ENCODE data around the gene TNKS2. TPM values are rescaled to one million over a fixed set of nuclear protein-coding genes. Genes with fewer than 3 reads are reported as not detected.

Gene TNKS2
- total and polyA plus RNA-seq, 2 of the 13 experiments (the other 11 are each of a cell fraction or from before 2014, with no cell fraction given): 15.2 to 19.4 TPM

- TF ChIP-seq ELK4 (CRISPR knock-in tag; IDR thresholded peaks at IDR 0.05; ENCODE audit: borderline replicate concordance) (no peak), SNAPC4 (CRISPR knock-in tag; IDR thresholded peaks at IDR 0.05) (peak; percentile 73; the same call in 1 of the 2 replicates), BCL3 (CRISPR knock-in tag; IDR thresholded peaks at IDR 0.05) (peak; percentile 70; the same call in 1 of the 2 replicates), SALL1 (CRISPR knock-in tag; IDR thresholded peaks at IDR 0.05) (peak; percentile 85), ZBTB10 (CRISPR knock-in tag; IDR thresholded peaks at IDR 0.05; ENCODE audit: borderline replicate concordance) (peak; percentile 21; the same call in 1 of the 2 replicates), ZMAT5 (CRISPR knock-in tag; IDR thresholded peaks at IDR 0.05; ENCODE audit: borderline replicate concordance, low read depth) (no peak), ZNF614 (CRISPR knock-in tag; IDR thresholded peaks at IDR 0.05; ENCODE audit: borderline replicate concordance) (peak; percentile 88; the same call in 1 of the 2 replicates), ZNF770 (CRISPR knock-in tag; IDR thresholded peaks at IDR 0.05) (no peak), SKI (IDR thresholded peaks at IDR 0.05; ENCODE audit: partially characterized antibody) (peak; percentile 7), ZNF432 (CRISPR knock-in tag; IDR thresholded peaks at IDR 0.05; ENCODE audit: borderline replicate concordance) (no peak)
Observed at GRCh38 chr10:91908337-91909116, 110.3 kb downstream of the TNKS2 start (continued).
